Sigmoid colon (tissue), 7 donors: ENCODE results near the gene MPP7. TPM values are rescaled to one million over a fixed set of nuclear protein-coding genes. Genes with fewer than 3 reads are reported as not detected.
"Not testable (repeated sequence)": the region's sequence is repeated elsewhere in the genome, so short reads cannot be mapped to it uniquely, and the experiment has no call there.

Source experiments
- DNase-seq: peaks from one replicate; pipeline ENCODE4 v3.0.0-alpha.2; 2019
- H3K27ac ChIP-seq, 4 donors: fragments of 200-600 bp; sonication (generic); one replicate each; pipeline ENCODE4 v1.5.1; 2016 to 2019; ENCODE audit warnings: mild to moderate bottlenecking in 1 of 4
- H3K27me3 ChIP-seq, 3 donors: fragments of 200-600 bp; sonication (generic); one replicate each; pipeline ENCODE4 v1.5.1; 2019; ENCODE audit warnings: mild to moderate bottlenecking in 1 of 3
- H3K36me3 ChIP-seq, 4 donors: fragments of 200-600 bp; sonication (generic); one replicate each; pipeline ENCODE4 v1.5.1; 2016 to 2019
- H3K4me1 ChIP-seq, 4 donors: fragments of 200-600 bp; sonication (generic); one replicate each; pipeline ENCODE4 v1.5.1; 2017 to 2019
- H3K4me3 ChIP-seq, 4 donors: fragments of 200-600 bp; sonication (generic); one replicate each; pipeline ENCODE4 v1.5.1; 2017 to 2019; ENCODE audit warnings: mild to moderate bottlenecking in 2 of 4, moderate library complexity in 1 of 4
- H3K9me3 ChIP-seq, 4 donors: fragments of 200-600 bp in 3 of 4; sonication (generic) in 3 of 4; one replicate each; pipeline versions ENCODE4 v1.5.1 to v1.6.1; 2013 to 2019
- EP300 ChIP-seq, 4 donors: sonication (generic); formaldehyde crosslinking; IDR thresholded peaks; one replicate each; pipeline ENCODE4 v1.6.1; 2017; ENCODE audit warnings: antibody characterized with exemption in 4 of 4
- POLR2A ChIP-seq, 2 donors: fragments of 450-650 bp; IDR thresholded peaks; one replicate each; pipeline ENCODE4 v1.6.1; 2016; ENCODE audit warnings: antibody characterized with exemption in 2 of 2, mild to moderate bottlenecking in 2 of 2, moderate library complexity in 2 of 2
- POLR2AphosphoS5 ChIP-seq, 4 donors: sonication (generic); formaldehyde crosslinking; IDR thresholded peaks; one replicate each; pipeline ENCODE4 v1.6.1; 2017; ENCODE audit warnings: antibody characterized with exemption in 4 of 4
- WGBS, 2 donors: extraction: QIAGEN DNeasy Blood & Tissue Kit; methylation state at CpG; one replicate each; pipeline ENCODE4 v1.1.7; 2013; 5-methylcytosine and 5-hydroxymethylcytosine counted together
- intact Hi-C: fragments of 100-400 bp; cut with DNase I; formaldehyde crosslinking; loops from one replicate; pipeline ENCODE4 v1.15.1; 2023
- polyA plus RNA-seq, 3 donors: library from polyadenylated mRNA; stranded (reverse); fragments of 200-250 nt; gene quantifications; one replicate each; pipeline ENCODE4 v1.2.3, GENCODE V29; 2013
- total RNA-seq, 4 donors: library from RNA; depleted of rRNA; stranded (reverse); fragments of >200 nt; gene quantifications; one replicate each; pipeline ENCODE4 v1.1.0, GENCODE V29; 2016
- TF ChIP-seq, protein P1 (sequence below), 4 experiments: fragments of 450-650 bp in 3 of 4; fragments of 200-600 bp in 1 of 4; IDR thresholded peaks; one replicate each; pipeline ENCODE4 v1.5.1; 2016 to 2019; ENCODE audit warnings: antibody characterized with exemption in 4 of 4, mild to moderate bottlenecking in 3 of 4, moderate library complexity in 2 of 4
- donor health status: healthy with polysubstance abuse.
- donor health status: Bipolar disorder and iron deficiency.
- donor health status: healthy.

MPP7 gene
- total and polyA plus RNA-seq, 7 donors, result 5.5 to 50.3 (median 29.7) TPM

DNA sequence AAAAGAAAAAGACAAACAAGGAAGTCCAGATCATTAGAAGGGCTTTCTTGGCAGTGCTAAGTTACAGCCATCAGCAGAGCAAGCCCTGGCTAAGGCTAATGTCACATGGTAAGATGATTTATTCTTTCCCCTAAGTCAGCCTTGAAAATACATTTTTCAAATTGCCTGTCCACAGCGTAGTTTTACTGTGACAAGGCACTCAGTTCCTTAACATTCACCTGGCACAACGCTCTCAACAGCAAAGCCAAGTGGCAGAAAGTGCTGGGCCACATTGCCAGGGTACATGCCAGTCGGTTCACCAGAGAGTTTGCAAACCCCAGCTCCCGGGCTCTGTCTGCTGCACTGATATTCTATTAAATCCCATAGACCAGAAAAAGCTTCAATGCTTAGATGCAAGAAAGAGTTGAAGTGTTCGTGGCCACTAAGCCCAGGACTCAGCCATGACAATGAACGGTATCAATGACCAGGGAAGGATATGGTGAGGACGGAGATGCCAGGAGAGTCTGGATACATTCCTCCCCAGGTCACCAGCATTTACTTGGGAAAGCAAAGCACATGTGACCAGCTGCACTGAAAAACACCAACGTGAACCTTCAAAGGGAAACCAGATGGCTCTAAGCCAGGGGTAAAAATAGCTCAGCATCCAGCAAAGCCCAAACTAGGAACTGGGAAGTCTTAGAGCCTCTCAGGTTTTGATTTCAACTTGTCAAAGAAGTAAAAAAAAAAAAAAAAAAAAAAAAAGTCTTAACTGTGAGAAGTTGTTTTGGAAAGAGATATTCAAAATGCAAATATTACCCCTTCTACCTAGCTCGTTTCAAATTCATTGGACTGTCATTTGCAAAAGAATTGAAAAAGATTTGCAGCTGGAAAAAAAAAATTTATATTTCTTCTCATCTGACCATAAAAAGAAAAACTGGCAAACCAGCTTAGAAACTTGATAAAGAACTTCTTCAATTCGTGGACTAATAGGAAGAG is 23.9 kb upstream of the MPP7 start:
- TF ChIP-seq POLR2AphosphoS5 (IDR thresholded peaks at IDR 0.05), result peak; percentile 50 to 85 (median 78)
- TF ChIP-seq, protein P1, sequence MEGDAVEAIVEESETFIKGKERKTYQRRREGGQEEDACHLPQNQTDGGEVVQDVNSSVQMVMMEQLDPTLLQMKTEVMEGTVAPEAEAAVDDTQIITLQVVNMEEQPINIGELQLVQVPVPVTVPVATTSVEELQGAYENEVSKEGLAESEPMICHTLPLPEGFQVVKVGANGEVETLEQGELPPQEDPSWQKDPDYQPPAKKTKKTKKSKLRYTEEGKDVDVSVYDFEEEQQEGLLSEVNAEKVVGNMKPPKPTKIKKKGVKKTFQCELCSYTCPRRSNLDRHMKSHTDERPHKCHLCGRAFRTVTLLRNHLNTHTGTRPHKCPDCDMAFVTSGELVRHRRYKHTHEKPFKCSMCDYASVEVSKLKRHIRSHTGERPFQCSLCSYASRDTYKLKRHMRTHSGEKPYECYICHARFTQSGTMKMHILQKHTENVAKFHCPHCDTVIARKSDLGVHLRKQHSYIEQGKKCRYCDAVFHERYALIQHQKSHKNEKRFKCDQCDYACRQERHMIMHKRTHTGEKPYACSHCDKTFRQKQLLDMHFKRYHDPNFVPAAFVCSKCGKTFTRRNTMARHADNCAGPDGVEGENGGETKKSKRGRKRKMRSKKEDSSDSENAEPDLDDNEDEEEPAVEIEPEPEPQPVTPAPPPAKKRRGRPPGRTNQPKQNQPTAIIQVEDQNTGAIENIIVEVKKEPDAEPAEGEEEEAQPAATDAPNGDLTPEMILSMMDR (IDR thresholded peaks at IDR 0.05), result no peak
- TF ChIP-seq EP300 (IDR thresholded peaks at IDR 0.05), result peak; percentile 21 to 87 (median 46)
- no peaks in the 10 kb centered on the region for H3K27me3 ChIP-seq
- peaks cover 0 to 65% (median 52%) of the 10 kb centered on the region in 4 donors for H3K4me1 ChIP-seq
- peak; percentile 88 for DNase-seq
- H3K4me3 ChIP-seq, result peak overlapping the region in 2 of 4 donors; percentile 22 to 26
- WGBS, 2 donors, result 46 to 67% methylated on average over 10 of the region's 10 CpGs
- no peaks in the 10 kb centered on the region for H3K9me3 ChIP-seq
- H3K36me3 ChIP-seq, result no peaks in the 10 kb centered on the region
- intact Hi-C loops, result loop anchor here (2.0 kb wide), 1 partner anchor 74 kb away; no protein-coding TSS in a partner anchor
- peak overlapping the region; percentile 86 to 90 (median 88) for H3K27ac ChIP-seq

DNA sequence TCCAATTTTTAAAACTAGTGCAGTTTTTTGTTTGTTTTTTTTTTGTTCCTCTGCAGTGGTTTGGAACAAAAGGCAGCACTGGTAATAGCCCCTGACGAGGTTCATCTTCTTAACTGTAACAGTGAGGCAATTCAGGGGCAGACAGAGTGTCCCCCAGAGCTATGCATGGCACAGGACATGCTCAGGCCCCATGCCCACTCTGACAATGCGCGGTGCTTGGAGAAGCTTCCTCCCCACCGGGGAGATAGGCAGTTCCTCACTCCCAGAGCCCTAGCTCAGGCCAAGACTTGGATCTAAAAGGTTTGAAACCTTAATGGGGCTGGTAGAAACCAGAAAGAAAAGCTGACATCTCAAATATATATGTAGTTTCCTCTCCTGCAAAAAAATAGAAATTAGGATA is 17.9 kb upstream of the MPP7 start:
- no peaks in the 10 kb centered on the region for H3K36me3 ChIP-seq
- TF ChIP-seq POLR2AphosphoS5 (IDR thresholded peaks at IDR 0.05) (no peak), EP300 (IDR thresholded peaks at IDR 0.05) (no peak), POLR2A (IDR thresholded peaks at IDR 0.05) (no peak)
- TF ChIP-seq, protein P1 (IDR thresholded peaks at IDR 0.05), result no peak
- intact Hi-C loops, result no loop called here
- no peaks in the 10 kb centered on the region for H3K9me3 ChIP-seq
- no peaks in the 10 kb centered on the region for H3K27me3 ChIP-seq
- H3K27ac ChIP-seq, result no peak overlapping the region
- 85% methylated on average over 4 of the region's 4 CpGs for WGBS, 2 donors
- H3K4me1 ChIP-seq, result peaks cover 0 to 19% (median 12%) of the 10 kb centered on the region in 4 donors
- H3K4me3 ChIP-seq, result no peak overlapping the region
- no peak for DNase-seq

DNA sequence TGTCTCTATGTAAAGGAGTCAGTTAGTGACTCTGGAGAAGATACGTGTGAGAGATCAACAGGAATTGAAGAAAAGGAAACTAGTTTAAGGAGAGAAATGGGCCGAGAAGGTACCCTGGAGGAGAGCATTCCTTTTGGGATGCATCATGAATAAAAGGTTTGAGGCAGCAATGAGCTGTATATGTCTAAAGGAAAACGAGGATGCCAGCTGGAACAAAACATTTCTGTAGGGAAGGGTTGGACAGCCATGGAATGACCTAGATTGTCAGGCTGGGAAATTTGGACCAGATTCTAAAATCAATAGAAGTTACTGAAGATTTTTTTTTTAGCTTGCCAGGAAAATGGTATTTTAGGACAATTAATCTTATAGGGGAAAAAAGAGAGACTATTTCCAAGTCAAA is 17.2 kb upstream of the MPP7 start:
- intact Hi-C loops, result no loop called here
- DNase-seq, result no peak
- 86 to 88% methylated on average over 3 of the region's 3 CpGs for WGBS, 2 donors

DNA sequence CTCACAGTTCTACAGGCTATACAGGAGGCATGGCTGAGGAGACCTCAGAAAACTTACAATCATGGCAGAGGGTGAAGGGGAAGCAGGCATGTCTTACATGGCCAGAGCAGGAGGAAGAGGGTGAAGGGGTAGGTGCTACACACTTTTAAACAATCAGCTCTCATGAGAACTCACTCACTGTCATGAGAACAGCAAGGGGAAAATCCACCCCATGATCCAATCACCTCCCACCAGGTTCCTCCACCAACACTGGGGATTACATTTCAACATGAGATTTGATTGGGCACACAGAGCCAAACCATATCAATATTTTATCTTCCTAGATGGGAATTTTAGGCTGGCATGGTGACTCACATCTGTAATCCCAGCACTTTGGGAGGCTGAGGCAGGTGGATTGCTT is 16.2 kb upstream of the MPP7 start:
- intact Hi-C loops, H3K4me3 ChIP-seq, DNase-seq, H3K27me3 ChIP-seq, H3K9me3 ChIP-seq, H3K36me3 ChIP-seq, H3K27ac ChIP-seq, H3K4me1 ChIP-seq: not testable (repeated sequence)

More for the DNA sequence above, 17.2 kb upstream of the MPP7 start:
- Histone ChIP-seq H3K36me3 (no peaks in the 10 kb centered on the region), H3K9me3 (no peaks in the 10 kb centered on the region), H3K27me3 (no peaks in the 10 kb centered on the region), H3K4me1 (peaks cover 0 to 12% (median 5%) of the 10 kb centered on the region in 4 donors), H3K4me3 (no peak overlapping the region), H3K27ac (no peak overlapping the region)
- TF ChIP-seq, protein P1 (IDR thresholded peaks at IDR 0.05), result no peak
- TF ChIP-seq EP300 (IDR thresholded peaks at IDR 0.05) (no peak), POLR2AphosphoS5 (IDR thresholded peaks at IDR 0.05) (no peak), POLR2A (IDR thresholded peaks at IDR 0.05) (no peak)

- Histone ChIP-seq H3K9me3 (no peaks in the 10 kb centered on the region), H3K4me1 (peaks cover 0 to 8% (median 3%) of the 10 kb centered on the region in 4 donors), H3K36me3 (no peaks in the 10 kb centered on the region), H3K27ac (no peak overlapping the region), H3K4me3 (no peak overlapping the region), H3K27me3 (no peaks in the 10 kb centered on the region)
- TF ChIP-seq POLR2A (IDR thresholded peaks at IDR 0.05) (no peak), POLR2AphosphoS5 (IDR thresholded peaks at IDR 0.05) (no peak), EP300 (IDR thresholded peaks at IDR 0.05) (no peak)
- TF ChIP-seq, protein P1 (IDR thresholded peaks at IDR 0.05), result no peak
- intact Hi-C loops, result no loop called here
- 94 to 95% methylated on average over 1 of the region's 1 CpG for WGBS, 2 donors
- DNase-seq, result no peak
Observed at GRCh38 chr10:28318626-28319025, 15.8 kb upstream of the MPP7 start.
